Suprapubic skin (tissue), 4 donors: ENCODE measurements around the gene TCF3. TPM values are rescaled to one million over a fixed set of nuclear protein-coding genes. Genes with fewer than 3 reads are reported as not detected.

Experiments
- DNase-seq, 2 donors: peaks; one replicate each; pipeline ENCODE4 v3.0.0-alpha.2; 2019; ENCODE audit warnings: low spot score in 2 of 2
- H3K27ac ChIP-seq: fragments of 200-600 bp; sonication (generic); one replicate; pipeline ENCODE4 v1.5.1; 2019
- H3K27me3 ChIP-seq: fragments of 200-600 bp; sonication (generic); one replicate; pipeline ENCODE4 v1.5.1; 2019
- H3K36me3 ChIP-seq: fragments of 200-600 bp; sonication (generic); one replicate; pipeline ENCODE4 v1.5.1; 2019
- H3K4me1 ChIP-seq: fragments of 200-600 bp; sonication (generic); one replicate; pipeline ENCODE4 v1.5.1; 2019
- H3K4me3 ChIP-seq: fragments of 200-600 bp; sonication (generic); one replicate; pipeline ENCODE4 v1.5.1; 2019; ENCODE audit warnings: mild to moderate bottlenecking
- H3K9me3 ChIP-seq: fragments of 200-600 bp; sonication (generic); one replicate; pipeline ENCODE4 v1.5.1; 2019
- CTCF ChIP-seq, 2 donors: fragments of 200-600 bp in 1 of 2; fragments of 450-650 bp in 1 of 2; sonication (generic) in 1 of 2; IDR thresholded peaks; one replicate each; pipeline ENCODE4 v1.5.1; 2016 to 2019; ENCODE audit warnings: antibody characterized with exemption in 2 of 2, mild to moderate bottlenecking in 1 of 2, moderate library complexity in 1 of 2
- EP300 ChIP-seq: sonication (generic); formaldehyde crosslinking; IDR thresholded peaks from one replicate; pipeline ENCODE4 v1.6.1; 2017; ENCODE audit warnings: antibody characterized with exemption
- POLR2A ChIP-seq, 2 donors: fragments of 450-650 bp; IDR thresholded peaks; one replicate each; pipeline ENCODE4 v1.6.1; 2017; ENCODE audit warnings: antibody characterized with exemption in 2 of 2, mild to moderate bottlenecking in 2 of 2, moderate library complexity in 2 of 2
- POLR2AphosphoS5 ChIP-seq, 3 donors: sonication (generic); formaldehyde crosslinking; IDR thresholded peaks; one replicate each; pipeline ENCODE4 v1.6.1; 2017; ENCODE audit warnings: antibody characterized with exemption in 3 of 3
- WGBS: methylation state at CpG from one replicate; pipeline ENCODE4 v1.1.5; 2018; 5-methylcytosine and 5-hydroxymethylcytosine counted together
- total RNA-seq, 4 donors: library from RNA; depleted of rRNA; stranded (reverse); fragments of >200 nt; gene quantifications; one replicate each; pipeline ENCODE4 v1.1.0, GENCODE V29; 2016

Gene TCF3
- total RNA-seq, 4 donors from 2014 or later, result 57.2 to 80.9 (median 68.7) TPM

- H3K36me3 ChIP-seq, result no peaks in the 10 kb centered on the region
- peak in 1 of 2 donors; percentile 81 for DNase-seq
- TF ChIP-seq POLR2AphosphoS5 (IDR thresholded peaks at IDR 0.05), result no peak
- peak within 1 kb of the TSS; percentile 79 for H3K4me3 ChIP-seq
- no peaks in the 10 kb centered on the region for H3K27me3 ChIP-seq
- 21% methylated on average over 16 of the region's 63 CpGs for WGBS
- peaks cover 28% of the 10 kb centered on the region for H3K4me1 ChIP-seq
- H3K27ac ChIP-seq, result peak within 1 kb of the TSS; percentile 90
- no peaks in the 10 kb centered on the region for H3K9me3 ChIP-seq
Measured at GRCh38 chr19:1568320-1569019, 83.9 kb downstream of the TCF3 start, which contains the start of gene MEX3D. Gene MEX3D (minus strand): TSS chr19:1568325. CDS start chr19:1568058, 267 bp downstream.

- H3K4me1 ChIP-seq, result peaks cover 28% of the 10 kb centered on the region
- peak overlapping the region; percentile 79 for H3K4me3 ChIP-seq
- DNase-seq, result no peak
- H3K27me3 ChIP-seq, result no peaks in the 10 kb centered on the region
- no peak overlapping the region for H3K27ac ChIP-seq
- H3K9me3 ChIP-seq, result no peaks in the 10 kb centered on the region
- TF ChIP-seq POLR2AphosphoS5 (IDR thresholded peaks at IDR 0.05), result no peak
- TF ChIP-seq CTCF (IDR thresholded peaks at IDR 0.05), result no peak
- TF ChIP-seq EP300, result no peak
- TF ChIP-seq POLR2A (IDR thresholded peaks at IDR 0.05), result no peak
- no CpG with 5 or more reads among the region's 73 CpGs for WGBS
- H3K36me3 ChIP-seq, result no peaks in the 10 kb centered on the region
Measured at GRCh38 chr19:1567848-1568227, 84.6 kb downstream of the TCF3 start.

GRCh38 chr19:1567116-1567847, 85.1 kb downstream of the TCF3 start:
- Histone ChIP-seq H3K27ac (peak overlapping the region; percentile 90), H3K36me3 (no peaks in the 10 kb centered on the region), H3K4me1 (peaks cover 28% of the 10 kb centered on the region), H3K9me3 (no peaks in the 10 kb centered on the region), H3K27me3 (no peaks in the 10 kb centered on the region), H3K4me3 (peak overlapping the region; percentile 79)
- TF ChIP-seq POLR2A (IDR thresholded peaks at IDR 0.05) (no peak), EP300 (no peak), CTCF (IDR thresholded peaks at IDR 0.05) (no peak), POLR2AphosphoS5 (IDR thresholded peaks at IDR 0.05) (no peak)
- WGBS, result under 1% methylated on average over 17 of the region's 108 CpGs
- no peak for DNase-seq

- peak in 1 of 2 donors; percentile 76 for DNase-seq
- Histone ChIP-seq H3K27ac (peak overlapping the region; percentile 90), H3K4me3 (peak overlapping the region; percentile 79), H3K4me1 (peaks cover 28% of the 10 kb centered on the region), H3K27me3 (no peaks in the 10 kb centered on the region), H3K36me3 (no peaks in the 10 kb centered on the region), H3K9me3 (no peaks in the 10 kb centered on the region)
- TF ChIP-seq CTCF (IDR thresholded peaks at IDR 0.05) (no peak), EP300 (no peak), POLR2A (IDR thresholded peaks at IDR 0.05) (no peak)
- 20% methylated on average over 1 of the region's 42 CpGs for WGBS
Measured at GRCh38 chr19:1566392-1567115, 85.9 kb downstream of the TCF3 start.

GRCh38 chr19:1563251-1563650, 89.2 kb downstream of the TCF3 start:
- peaks cover 22% of the 10 kb centered on the region for H3K4me1 ChIP-seq
- H3K36me3 ChIP-seq, result no peaks in the 10 kb centered on the region
- DNase-seq, result no peak
- no peaks in the 10 kb centered on the region for H3K9me3 ChIP-seq
- H3K27ac ChIP-seq, result no peak overlapping the region
- 76% methylated on average over 4 of the region's 6 CpGs for WGBS
- no peak for TF ChIP-seq POLR2A (IDR thresholded peaks at IDR 0.05)
- no peak for TF ChIP-seq CTCF (IDR thresholded peaks at IDR 0.05)
- TF ChIP-seq POLR2AphosphoS5 (IDR thresholded peaks at IDR 0.05), result no peak
- no peak for TF ChIP-seq EP300
- H3K4me3 ChIP-seq, result no peak overlapping the region
- H3K27me3 ChIP-seq, result no peaks in the 10 kb centered on the region
